A549 (cell line): ENCODE results near the gene TJP2. TPM values are rescaled to one million over a fixed set of nuclear protein-coding genes. Genes with fewer than 3 reads are reported as not detected.

Experiments used
- ATAC-seq, 2 experiments: fragments of 200-7000 bp in 1 of 2; fragments of >200 bp in 1 of 2; cut with Nextera tagmentation in 1 of 2; cut with Tn5 transposase in 1 of 2; 3 replicates each; pipeline versions ENCODE4 v1.8.0 to v1.9.1; 2018 to 2020; ENCODE audit warnings: mild to moderate bottlenecking in 1 of 2, moderate library complexity in 1 of 2
- CTCF ChIA-PET: fragments of 300-600 bp; sonication (Branson Sonifier 250); formaldehyde crosslinking; extraction: SDS; loops from one replicate; lab custom pipeline; 2021; ENCODE audit warnings: antibody characterized with exemption, inconsistent platforms; lab: Yijun Ruan, JAX
- POLR2A ChIA-PET: fragments of 350-600 bp; formaldehyde crosslinking; extraction: SDS; loops from one replicate; lab custom pipeline; 2021; ENCODE audit warnings: antibody characterized with exemption, inconsistent platforms; lab: Yijun Ruan, JAX
- DNase-seq, 2 experiments: peaks; one replicate each; pipeline versions ENCODE4 v3.0.0 to v3.0.0-alpha.2; 2011 to 2016; ENCODE audit warnings: low read depth in 1 of 2, low spot score in 1 of 2
- FAIRE-seq: peaks from 2 replicates; lab custom pipeline; 2011; peaks lifted over from hg19 to GRCh38; lab: Jason Lieb, UNC
- H3K27ac ChIP-seq, 2 experiments: fragments of >200 bp; sonication (Bioruptor Twin); formaldehyde crosslinking; 3 replicates each; pipeline ENCODE4 v1.5.1; 2016 to 2017
- H3K4me1 ChIP-seq: fragments of >200 bp; sonication (Bioruptor Twin); formaldehyde crosslinking; 3 replicates; pipeline ENCODE4 v1.6.1; 2016
- H3K4me2 ChIP-seq: fragments of >200 bp; sonication (Bioruptor Twin); formaldehyde crosslinking; 3 replicates; pipeline ENCODE4 v1.6.1; 2016
- H3K4me3 ChIP-seq: fragments of >200 bp; sonication (Bioruptor Twin); formaldehyde crosslinking; 3 replicates; pipeline ENCODE4 v1.5.1; 2016
- H3K9me3 ChIP-seq: fragments of >200 bp; sonication (Bioruptor Twin); formaldehyde crosslinking; 3 replicates; pipeline ENCODE4 v1.6.1; 2016
- CEBPB ChIP-seq, 2 experiments: fragments of >200 bp in 1 of 2; sonication (Bioruptor Twin) in 1 of 2; formaldehyde crosslinking in 1 of 2; IDR thresholded peaks; 2 replicates each; pipeline ENCODE4 v1.6.1; 2012 to 2016
- CHD2 ChIP-seq: fragments of 150-350 bp; IDR thresholded peaks from 2 replicates; pipeline ENCODE4 v1.6.1; 2014; ENCODE audit warnings: low read length; ENCODE audit not compliant: partially characterized antibody
- EHF ChIP-seq: fragments of 250-450 bp; sonication (Bioruptor Pico); IDR thresholded peaks from 2 replicates; pipeline ENCODE4 v1.5.0; 2020; ENCODE audit warnings: mild to moderate bottlenecking
- EP300 ChIP-seq, 2 experiments: fragments of >200 bp; sonication (Bioruptor Twin); formaldehyde crosslinking; IDR thresholded peaks; 2 replicates in 1 of 2; 3 replicates in 1 of 2; pipeline ENCODE4 v1.6.1; 2016 to 2017
- ESRRA ChIP-seq: fragments of 150-350 bp; IDR thresholded peaks from 2 replicates; pipeline ENCODE4 v1.6.1; 2014; ENCODE audit warnings: mild to moderate bottlenecking, low read length, borderline replicate concordance
- FOXS1 ChIP-seq: fragments of 250-450 bp; sonication (Bioruptor Pico); IDR thresholded peaks from 2 replicates; pipeline ENCODE4 v1.5.0; 2020; ENCODE audit warnings: mild to moderate bottlenecking, moderate library complexity
- HDAC2 ChIP-seq: fragments of 200-600 bp; sonication (generic); IDR thresholded peaks from 2 replicates; pipeline ENCODE4 v1.6.1; 2016
- HOXA7 ChIP-seq: fragments of 250-450 bp; sonication (Bioruptor Pico); IDR thresholded peaks from 2 replicates; pipeline ENCODE4 v1.5.0; 2020; ENCODE audit warnings: mild to moderate bottlenecking, moderate library complexity
- HOXB13 ChIP-seq: fragments of 250-450 bp; sonication (Bioruptor Pico); IDR thresholded peaks from 2 replicates; pipeline ENCODE4 v1.5.0; 2020; ENCODE audit warnings: low read depth, mild to moderate bottlenecking, moderate library complexity
- HOXB5 ChIP-seq: fragments of 250-450 bp; sonication (Bioruptor Pico); IDR thresholded peaks from 2 replicates; pipeline ENCODE4 v1.5.0; 2020; ENCODE audit warnings: mild to moderate bottlenecking, moderate library complexity
- KDM1A ChIP-seq: fragments of 200-600 bp; sonication (generic); IDR thresholded peaks from 2 replicates; pipeline ENCODE4 v1.6.1; 2016; ENCODE audit warnings: low read depth, mild to moderate bottlenecking
- MAFK ChIP-seq: fragments of 450-650 bp; IDR thresholded peaks from 2 replicates; pipeline ENCODE4 v1.6.1; 2014; ENCODE audit not compliant: partially characterized antibody
- MYC ChIP-seq: IDR thresholded peaks from 2 replicates; pipeline ENCODE4 v1.6.1; 2012; ENCODE audit warnings: mild to moderate bottlenecking, inconsistent platforms, low read length, improper control_type of control experiment, borderline replicate concordance
- NFE2L2 ChIP-seq: fragments of 150-350 bp; conservative IDR thresholded peaks from 2 replicates; pipeline ENCODE4 v1.6.1; 2014; ENCODE audit warnings: low read length
- NPAS2 ChIP-seq: fragments of 250-450 bp; sonication (Bioruptor Pico); IDR thresholded peaks from 2 replicates; pipeline ENCODE4 v1.8.0; 2022; ENCODE audit warnings: mild to moderate bottlenecking, moderate library complexity, borderline replicate concordance
- POLR2A ChIP-seq: IDR thresholded peaks from 2 replicates; pipeline ENCODE4 v1.6.1; 2012; ENCODE audit warnings: mild to moderate bottlenecking, low read length
- POLR2AphosphoS2 ChIP-seq: conservative IDR thresholded peaks from 2 replicates; pipeline ENCODE4 v1.6.1; 2012; ENCODE audit warnings: low read length, improper control_type of control experiment, inconsistent platforms
- RAD21 ChIP-seq, 2 experiments: fragments of >200 bp in 1 of 2; sonication (Bioruptor Twin) in 1 of 2; formaldehyde crosslinking in 1 of 2; IDR thresholded peaks in 1 of 2; conservative IDR thresholded peaks in 1 of 2; 2 replicates in 1 of 2; 3 replicates in 1 of 2; pipeline ENCODE4 v1.6.1; 2012 to 2018; ENCODE audit warnings: inconsistent platforms in 1 of 2
- RCOR1 ChIP-seq: fragments of 150-350 bp; IDR thresholded peaks from 2 replicates; pipeline ENCODE4 v1.6.1; 2014; ENCODE audit warnings: antibody characterized with exemption, low read length, low read depth
- TFCP2L1 ChIP-seq: fragments of 250-450 bp; sonication (Bioruptor Pico); IDR thresholded peaks from 2 replicates; pipeline ENCODE4 v1.5.0; 2021; ENCODE audit warnings: mild to moderate bottlenecking
- TP53 ChIP-seq: fragments of 250-450 bp; sonication (Bioruptor Pico); IDR thresholded peaks from 2 replicates; pipeline ENCODE4 v1.5.0; 2021; ENCODE audit warnings: mild to moderate bottlenecking, moderate library complexity
- ZFP36 ChIP-seq: fragments of 450-650 bp; IDR thresholded peaks from 2 replicates; pipeline ENCODE4 v1.6.1; 2014; ENCODE audit warnings: borderline replicate concordance; ENCODE audit not compliant: partially characterized antibody
- ZNF302 ChIP-seq: fragments of 250-450 bp; sonication (Bioruptor Pico); IDR thresholded peaks from 2 replicates; pipeline ENCODE4 v1.9.0; 2021; ENCODE audit warnings: inconsistent platforms, mild to moderate bottlenecking, moderate library complexity
- ZSCAN20 ChIP-seq: fragments of 250-450 bp; sonication (Bioruptor Pico); IDR thresholded peaks from 2 replicates; pipeline ENCODE4 v1.8.0; 2022; ENCODE audit warnings: mild to moderate bottlenecking, moderate library complexity
- WGBS: methylation state at CpG from one replicate; pipeline ENCODE4 v1.1.6; 2017; ENCODE audit errors: missing lambda C conversion rate; 5-methylcytosine and 5-hydroxymethylcytosine counted together
- polyA plus RNA-seq, 4 experiments: library from polyadenylated mRNA; depleted of rRNA in 3 of 4; stranded (reverse); fragments of >200 nt; fragmentation: RNase III in 1 of 4; extraction: RNeasy Plus Mini Kit Qiagen cat#74134 plus additional on column Dnase treatment in 1 of 4; gene quantifications; 2 replicates in 3 of 4; 3 replicates in 1 of 4; pipeline ENCODE4 v1.2.3, GENCODE V29; 2011 to 2017
- TF ChIP-seq, protein P1 (sequence below): fragments of >200 bp; sonication (Bioruptor Twin); formaldehyde crosslinking; IDR thresholded peaks from 2 replicates; pipeline ENCODE4 v1.6.1; 2016
- TF ChIP-seq, protein P2 (sequence below): IDR thresholded peaks from 2 replicates; pipeline ENCODE4 v1.6.1; 2012
- TF ChIP-seq, protein P3 (sequence below): fragments of 450-650 bp; IDR thresholded peaks from 2 replicates; pipeline ENCODE4 v1.6.1; 2014; ENCODE audit warnings: antibody characterized with exemption
- TF ChIP-seq, protein P4 (sequence below): fragments of 250-450 bp; sonication (Bioruptor Pico); IDR thresholded peaks from 2 replicates; pipeline ENCODE4 v1.5.0; 2021; ENCODE audit warnings: mild to moderate bottlenecking, moderate library complexity, borderline replicate concordance

TJP2 gene
- polyA plus RNA-seq, 2 of the 4 experiments (the other 2 are of a cell fraction): 1.7 to 3.6 TPM

DNA sequence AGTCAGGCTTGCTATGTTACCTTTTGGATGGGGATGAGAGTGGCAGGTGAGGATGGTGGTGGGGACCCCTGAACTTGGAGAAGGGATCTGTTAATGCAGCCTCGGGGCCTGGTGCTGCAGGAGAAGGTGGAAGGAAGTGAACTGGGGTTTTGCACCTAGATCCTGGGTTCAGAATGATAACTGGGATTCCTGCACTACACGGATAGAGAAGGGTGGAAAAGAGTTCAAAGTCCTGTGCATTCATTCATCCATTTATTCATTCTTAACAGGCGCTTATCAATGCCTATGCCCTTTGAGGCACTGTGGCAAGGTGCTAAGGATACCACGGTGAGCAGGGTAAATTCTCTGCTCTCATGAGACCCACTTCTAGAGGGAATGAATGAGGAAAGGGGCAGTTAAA, 41.7 kb upstream of the TJP2 start:
- WGBS: 84% methylated on average over 4 of the region's 4 CpGs
- H3K9me3 ChIP-seq: no peaks in the 10 kb centered on the region
- TF ChIP-seq NPAS2 (CRISPR knock-in tag): no peak
- no peak for TF ChIP-seq EHF (CRISPR knock-in tag)
- TF ChIP-seq CHD2: no peak
- no peak for TF ChIP-seq NFE2L2
- no peak for TF ChIP-seq HOXA7 (CRISPR knock-in tag)
- TF ChIP-seq FOXS1 (CRISPR knock-in tag): no peak
- no peak for TF ChIP-seq ZSCAN20
- no peak for TF ChIP-seq TP53
- no peak for TF ChIP-seq HOXB5 (CRISPR knock-in tag)
- TF ChIP-seq ZFP36: no peak
- TF ChIP-seq, protein P1, sequence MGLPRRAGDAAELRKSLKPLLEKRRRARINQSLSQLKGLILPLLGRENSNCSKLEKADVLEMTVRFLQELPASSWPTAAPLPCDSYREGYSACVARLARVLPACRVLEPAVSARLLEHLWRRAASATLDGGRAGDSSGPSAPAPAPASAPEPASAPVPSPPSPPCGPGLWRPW: no peak
- TF ChIP-seq ZNF302 (CRISPR knock-in tag): no peak
- no peak for TF ChIP-seq CEBPB (IDR thresholded peaks at IDR 0.05)
- TF ChIP-seq EP300 (IDR thresholded peaks at IDR 0.05): no peak
- TF ChIP-seq, protein P2, sequence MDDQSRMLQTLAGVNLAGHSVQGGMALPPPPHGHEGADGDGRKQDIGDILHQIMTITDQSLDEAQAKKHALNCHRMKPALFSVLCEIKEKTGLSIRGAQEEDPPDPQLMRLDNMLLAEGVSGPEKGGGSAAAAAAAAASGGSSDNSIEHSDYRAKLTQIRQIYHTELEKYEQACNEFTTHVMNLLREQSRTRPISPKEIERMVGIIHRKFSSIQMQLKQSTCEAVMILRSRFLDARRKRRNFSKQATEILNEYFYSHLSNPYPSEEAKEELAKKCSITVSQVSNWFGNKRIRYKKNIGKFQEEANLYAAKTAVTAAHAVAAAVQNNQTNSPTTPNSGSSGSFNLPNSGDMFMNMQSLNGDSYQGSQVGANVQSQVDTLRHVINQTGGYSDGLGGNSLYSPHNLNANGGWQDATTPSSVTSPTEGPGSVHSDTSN: no peak
- TF ChIP-seq, protein P3, sequence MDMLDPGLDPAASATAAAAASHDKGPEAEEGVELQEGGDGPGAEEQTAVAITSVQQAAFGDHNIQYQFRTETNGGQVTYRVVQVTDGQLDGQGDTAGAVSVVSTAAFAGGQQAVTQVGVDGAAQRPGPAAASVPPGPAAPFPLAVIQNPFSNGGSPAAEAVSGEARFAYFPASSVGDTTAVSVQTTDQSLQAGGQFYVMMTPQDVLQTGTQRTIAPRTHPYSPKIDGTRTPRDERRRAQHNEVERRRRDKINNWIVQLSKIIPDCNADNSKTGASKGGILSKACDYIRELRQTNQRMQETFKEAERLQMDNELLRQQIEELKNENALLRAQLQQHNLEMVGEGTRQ: no peak
- TF ChIP-seq ESRRA: no peak
- no peak for TF ChIP-seq HDAC2
- TF ChIP-seq MYC: no peak
- ATAC-seq: no peak
- H3K4me1 ChIP-seq: peaks cover 16% of the 10 kb centered on the region; the same call in 2 of the 3 replicates
- ChIA-PET POLR2A (no interaction called here), CTCF (interaction anchor here (0.6 to 1.0 kb wide), 2 partner anchors 14 to 37 kb away, joined by 4 to 5 read pairs; no protein-coding TSS in a partner anchor)
- FAIRE-seq: no peak
- DNase-seq: no peak
- H3K4me2 ChIP-seq: no peak overlapping the region
- H3K27ac ChIP-seq: no peak overlapping the region
- H3K4me3 ChIP-seq: no peak overlapping the region

DNA sequence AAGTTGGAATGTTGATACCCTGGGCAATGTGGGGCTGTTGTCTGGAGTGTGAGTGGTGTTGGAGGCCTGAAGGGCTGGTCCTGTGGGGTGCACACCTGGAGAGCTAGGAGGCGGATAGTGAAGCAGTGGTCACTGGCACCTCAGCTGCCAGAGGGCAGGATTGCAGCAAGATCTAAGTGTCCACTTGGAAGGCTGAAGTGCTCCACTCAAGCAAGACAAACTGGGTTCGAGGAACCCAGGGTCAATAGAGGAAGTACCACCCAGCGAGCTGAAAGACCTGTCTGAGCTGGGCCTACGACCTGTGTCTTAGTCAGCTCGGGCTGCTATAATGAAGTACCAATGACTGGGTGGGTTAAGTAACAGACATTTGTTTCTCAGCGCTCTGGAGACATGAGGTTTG, 39.7 kb upstream of the TJP2 start:
- H3K27ac ChIP-seq: no peak overlapping the region
- DNase-seq (no peak), FAIRE-seq (no peak), ATAC-seq (no peak)
- H3K4me1 ChIP-seq: peaks cover 16% of the 10 kb centered on the region; the same call in 2 of the 3 replicates
- no peaks in the 10 kb centered on the region for H3K9me3 ChIP-seq
- ChIA-PET CTCF (interaction anchor here (1.1 to 1.8 kb wide), 3 partner anchors 15 to 59 kb away, joined by 3 to 4 read pairs (median 4); no protein-coding TSS in a partner anchor), POLR2A (no interaction called here)
- no peak overlapping the region for H3K4me3 ChIP-seq
- no peak overlapping the region for H3K4me2 ChIP-seq
- 77% methylated on average over 6 of the region's 6 CpGs for whole genome bisulfite sequencing
- no peak for TF ChIP-seq RAD21 (conservative IDR thresholded peaks at IDR 0.05 in 1 of 2, IDR thresholded peaks at IDR 0.05 in 1 of 2)
- TF ChIP-seq HDAC2: no peak
- TF ChIP-seq RCOR1: no peak
- no peak for TF ChIP-seq EHF (CRISPR knock-in tag)
- no peak for TF ChIP-seq MAFK
- TF ChIP-seq POLR2A: no peak
- no peak for TF ChIP-seq HOXB13 (CRISPR knock-in tag)
- no peak for TF ChIP-seq POLR2AphosphoS2
- no peak for TF ChIP-seq KDM1A
- TF ChIP-seq MYC: no peak
- TF ChIP-seq EP300 (IDR thresholded peaks at IDR 0.05): no peak
- no peak for TF ChIP-seq ZFP36
- TF ChIP-seq TFCP2L1 (CRISPR knock-in tag): no peak
- no peak for TF ChIP-seq CHD2
- TF ChIP-seq, protein P4, sequence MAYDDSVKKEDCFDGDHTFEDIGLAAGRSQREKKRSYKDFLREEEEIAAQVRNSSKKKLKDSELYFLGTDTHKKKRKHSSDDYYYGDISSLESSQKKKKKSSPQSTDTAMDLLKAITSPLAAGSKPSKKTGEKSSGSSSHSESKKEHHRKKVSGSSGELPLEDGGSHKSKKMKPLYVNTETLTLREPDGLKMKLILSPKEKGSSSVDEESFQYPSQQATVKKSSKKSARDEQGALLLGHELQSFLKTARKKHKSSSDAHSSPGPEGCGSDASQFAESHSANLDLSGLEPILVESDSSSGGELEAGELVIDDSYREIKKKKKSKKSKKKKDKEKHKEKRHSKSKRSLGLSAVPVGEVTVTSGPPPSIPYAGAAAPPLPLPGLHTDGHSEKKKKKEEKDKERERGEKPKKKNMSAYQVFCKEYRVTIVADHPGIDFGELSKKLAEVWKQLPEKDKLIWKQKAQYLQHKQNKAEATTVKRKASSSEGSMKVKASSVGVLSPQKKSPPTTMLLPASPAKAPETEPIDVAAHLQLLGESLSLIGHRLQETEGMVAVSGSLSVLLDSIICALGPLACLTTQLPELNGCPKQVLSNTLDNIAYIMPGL (CRISPR knock-in tag): no peak
- TF ChIP-seq, protein P3: no peak
